Ectodermal cell (in vitro differentiated cells): ENCODE measurements around the gene SNX10.

ENCODE experiments used
- H3K27ac ChIP-seq: 2 replicates; pipeline ENCODE4 v1.7.0; 2013; ENCODE audit warnings: mild to moderate bottlenecking, low read depth, low read length; ENCODE audit not compliant: insufficient read depth, poor library complexity, severe bottlenecking
- H3K27me3 ChIP-seq: 2 replicates; pipeline ENCODE4 v1.7.0; 2013; ENCODE audit warnings: mild to moderate bottlenecking, low read length; ENCODE audit not compliant: insufficient read depth, control insufficient read depth, poor library complexity, severe bottlenecking
- H3K36me3 ChIP-seq: one replicate; pipeline ENCODE4 v1.7.0; 2013; ENCODE audit warnings: low read length; ENCODE audit not compliant: control insufficient read depth, insufficient read depth
- H3K4me1 ChIP-seq: one replicate; pipeline ENCODE4 v1.7.0; 2013; ENCODE audit warnings: low read length; ENCODE audit not compliant: control insufficient read depth, insufficient read depth
- H3K4me3 ChIP-seq: 2 replicates; pipeline ENCODE4 v1.7.0; 2013; ENCODE audit warnings: low read depth, low read length, control low read depth; ENCODE audit not compliant: insufficient read depth
- H3K9me3 ChIP-seq: 2 replicates; pipeline ENCODE4 v1.7.0; 2013; ENCODE audit warnings: mild to moderate bottlenecking, low read length, moderate library complexity; ENCODE audit not compliant: control insufficient read depth
- WGBS, 2 experiments: methylation state at CpG; one replicate each; pipeline ENCODE4 v1.1.7; 2013; ENCODE audit warnings: missing lambda C conversion rate in 2 of 2; 5-methylcytosine and 5-hydroxymethylcytosine counted together

Gene SNX10

GRCh38 chr7:26349005-26349915 is 57.6 kb downstream of the SNX10 start:
- Histone ChIP-seq H3K27ac (no peak overlapping the region), H3K36me3 (no peaks in the 10 kb centered on the region), H3K4me1 (no peaks in the 10 kb centered on the region), H3K9me3 (no peaks in the 10 kb centered on the region), H3K27me3 (no peaks in the 10 kb centered on the region), H3K4me3 (no peak overlapping the region)
- 97 to 99% methylated on average over 5 to 6 of the region's 6 CpGs for WGBS, 2 experiments

- Histone ChIP-seq H3K4me1 (no peaks in the 10 kb centered on the region), H3K27me3 (no peaks in the 10 kb centered on the region), H3K36me3 (no peaks in the 10 kb centered on the region), H3K27ac (no peak overlapping the region), H3K4me3 (no peak overlapping the region), H3K9me3 (no peaks in the 10 kb centered on the region)
- WGBS, 2 experiments, result 92 to 98% methylated on average over 1 of the region's 1 CpG
These were observed 59.5 kb downstream of the SNX10 start for GRCh38 chr7:26351171-26351570.

GRCh38 chr7:26356229-26356628 is 64.6 kb downstream of the SNX10 start:
- Histone ChIP-seq H3K4me1 (peaks cover 7% of the 10 kb centered on the region), H3K36me3 (no peaks in the 10 kb centered on the region), H3K4me3 (no peak overlapping the region), H3K9me3 (no peaks in the 10 kb centered on the region), H3K27me3 (no peaks in the 10 kb centered on the region), H3K27ac (no peak overlapping the region)
- 63 to 75% methylated on average over 3 of the region's 3 CpGs for WGBS, 2 experiments

GRCh38 chr7:26356929-26357798 is 65.5 kb downstream of the SNX10 start:
- 68 to 76% methylated on average over 4 of the region's 4 CpGs for WGBS, 2 experiments
- Histone ChIP-seq H3K27ac (no peak overlapping the region), H3K36me3 (no peaks in the 10 kb centered on the region), H3K4me1 (peaks cover 7% of the 10 kb centered on the region), H3K27me3 (no peaks in the 10 kb centered on the region), H3K4me3 (no peak overlapping the region), H3K9me3 (no peaks in the 10 kb centered on the region)

GRCh38 chr7:26357799-26358151 is 66.1 kb downstream of the SNX10 start:
- no peaks in the 10 kb centered on the region for H3K36me3 ChIP-seq
- H3K9me3 ChIP-seq, result no peaks in the 10 kb centered on the region
- H3K4me3 ChIP-seq, result no peak overlapping the region
- 86 to 100% methylated on average over 1 to 2 of the region's 2 CpGs for WGBS, 2 experiments
- no peaks in the 10 kb centered on the region for H3K27me3 ChIP-seq
- H3K4me1 ChIP-seq, result peaks cover 7% of the 10 kb centered on the region
- no peak overlapping the region for H3K27ac ChIP-seq

GRCh38 chr7:26360650-26361049 is 69.0 kb downstream of the SNX10 start:
- Histone ChIP-seq H3K9me3 (no peaks in the 10 kb centered on the region), H3K36me3 (no peaks in the 10 kb centered on the region), H3K27ac (no peak overlapping the region), H3K27me3 (no peaks in the 10 kb centered on the region), H3K4me3 (no peak overlapping the region), H3K4me1 (peaks cover 7% of the 10 kb centered on the region)
- WGBS, 2 experiments, result 90 to 94% methylated on average over 3 of the region's 3 CpGs

GRCh38 chr7:26361637-26362036 is 70.0 kb downstream of the SNX10 start:
- H3K4me3 ChIP-seq, result no peak overlapping the region
- WGBS, 2 experiments, result 92 to 96% methylated on average over 3 of the region's 3 CpGs

GRCh38 chr7:26363465-26363864 is 71.8 kb downstream of the SNX10 start:
- Histone ChIP-seq H3K4me3 (no peak overlapping the region), H3K4me1 (no peaks in the 10 kb centered on the region), H3K27ac (no peak overlapping the region), H3K9me3 (no peaks in the 10 kb centered on the region), H3K36me3 (no peaks in the 10 kb centered on the region), H3K27me3 (no peaks in the 10 kb centered on the region)
- 94% methylated on average over 6 to 7 of the region's 7 CpGs for WGBS, 2 experiments

More at GRCh38 chr7:26361637-26362036, 70.0 kb downstream of the SNX10 start:
- H3K36me3 ChIP-seq, result no peaks in the 10 kb centered on the region
- H3K9me3 ChIP-seq, result no peaks in the 10 kb centered on the region
- peaks cover 7% of the 10 kb centered on the region for H3K4me1 ChIP-seq
- no peaks in the 10 kb centered on the region for H3K27me3 ChIP-seq
- no peak overlapping the region for H3K27ac ChIP-seq

- WGBS, 2 experiments, result 77 to 78% methylated on average over 13 of the region's 13 CpGs
These were observed 73.6 kb downstream of the SNX10 start for GRCh38 chr7:26365077-26365900.

More at GRCh38 chr7:26365077-26365900, 73.6 kb downstream of the SNX10 start:
- Histone ChIP-seq H3K4me1 (no peaks in the 10 kb centered on the region), H3K27ac (no peak overlapping the region), H3K27me3 (no peaks in the 10 kb centered on the region), H3K4me3 (no peak overlapping the region), H3K9me3 (no peaks in the 10 kb centered on the region), H3K36me3 (no peaks in the 10 kb centered on the region)
